Endothelial cell of umbilical vein (primary cell): Measurements from ENCODE around the gene MANBA. TPM values are rescaled to one million over a fixed set of nuclear protein-coding genes. Genes with fewer than 3 reads are reported as not detected.

Experiments
- BruUV-seq: library from RNA; stranded (reverse); fragments of 400-500 nt; replicated peaks from 2 replicates; lab custom pipeline; 2021; lab: Mats Ljungman, UMichigan
- CTCF ChIA-PET: fragments of 300-600, 350-600 bp; sonication (Branson Sonifier 250); formaldehyde crosslinking; loops from one replicate; lab custom pipeline; 2021; ENCODE audit warnings: antibody characterized with exemption, inconsistent platforms; lab: Charles Lee
- POLR2A ChIA-PET: fragments of 300-600, 350-600 bp; sonication (Branson Sonifier 250); formaldehyde crosslinking; loops from one replicate; lab custom pipeline; 2021; ENCODE audit warnings: antibody characterized with exemption, inconsistent platforms; lab: Charles Lee
- DNase-seq: peaks from one replicate; pipeline ENCODE4 v3.0.0-alpha.2; 2011; ENCODE audit warnings: low read depth, low spot score
- FAIRE-seq: peaks from 2 replicates; lab custom pipeline; 2011; peaks lifted over from hg19 to GRCh38; lab: Jason Lieb, UNC
- H2AFZ ChIP-seq: 2 replicates; pipeline ENCODE4 v1.6.0; 2012; ENCODE audit warnings: low read depth, low read length, control low read depth, inconsistent platforms
- H3K27ac ChIP-seq: 2 replicates; pipeline ENCODE4 v1.5.1; 2011; ENCODE audit warnings: low read depth, mild to moderate bottlenecking, control low read depth, low read length, moderate library complexity; ENCODE audit not compliant: insufficient read depth
- H3K27me3 ChIP-seq, 2 experiments: 2 replicates each; pipeline versions ENCODE4 v1.6.0 to v1.6.1; 2011; ENCODE audit warnings: low read length in 2 of 2, mixed read lengths in 1 of 2; ENCODE audit not compliant: control insufficient read depth in 2 of 2, insufficient read depth in 2 of 2
- H3K36me3 ChIP-seq, 2 experiments: 2 replicates in 1 of 2; 3 replicates in 1 of 2; pipeline ENCODE4 v1.5.1; 2011; ENCODE audit warnings: low read length in 2 of 2, mild to moderate bottlenecking in 1 of 2, moderate library complexity in 1 of 2; ENCODE audit not compliant: control insufficient read depth in 2 of 2, insufficient read depth in 2 of 2; ENCODE audit errors: extremely low read depth in 1 of 2
- H3K4me1 ChIP-seq: 3 replicates; pipeline ENCODE4 v1.5.1; 2011; ENCODE audit warnings: mild to moderate bottlenecking, low read length; ENCODE audit not compliant: control insufficient read depth, insufficient read depth; ENCODE audit errors: extremely low read depth
- H3K4me2 ChIP-seq: 2 replicates; pipeline ENCODE4 v1.6.1; 2011; ENCODE audit warnings: low read length, control low read depth, mixed read lengths; ENCODE audit not compliant: insufficient read depth
- H3K4me3 ChIP-seq, 3 experiments: fragments of 200-600 bp in 1 of 3; sonication (generic), shearing (Covaris generic) in 1 of 3; replicated peaks in 1 of 3; 2 replicates each; pipeline ENCODE4 v1.5.1; 2011 to 2016; ENCODE audit warnings: control low read depth in 3 of 3, low read length in 3 of 3, mild to moderate bottlenecking in 2 of 3, inconsistent platforms in 1 of 3, low read depth in 1 of 3, moderate library complexity in 1 of 3; ENCODE audit not compliant: insufficient read depth in 1 of 3
- H3K79me2 ChIP-seq: 2 replicates; pipeline ENCODE4 v1.6.0; 2012; ENCODE audit warnings: low read length, inconsistent platforms; ENCODE audit not compliant: control insufficient read depth, insufficient read depth
- H3K9ac ChIP-seq: replicated peaks from 2 replicates; pipeline ENCODE3; 2011; ENCODE audit warnings: low read length, control low read depth; ENCODE audit not compliant: insufficient read depth; ENCODE audit errors: extremely low read depth
- H3K9me1 ChIP-seq: replicated peaks from 3 replicates; pipeline ENCODE4 v1.6.0; 2011; ENCODE audit warnings: mild to moderate bottlenecking, low read length; ENCODE audit not compliant: control insufficient read depth, insufficient read depth; ENCODE audit errors: extremely low read depth
- H3K9me3 ChIP-seq: replicated peaks from 2 replicates; pipeline ENCODE4 v1.5.1; 2012; ENCODE audit warnings: low read length, inconsistent platforms; ENCODE audit not compliant: control insufficient read depth, insufficient read depth
- H4K20me1 ChIP-seq: replicated peaks from 2 replicates; pipeline ENCODE3; 2011; ENCODE audit warnings: mild to moderate bottlenecking, low read length; ENCODE audit not compliant: control insufficient read depth, insufficient read depth; ENCODE audit errors: extremely low read depth
- FOS ChIP-seq: IDR thresholded peaks from 2 replicates; pipeline ENCODE4 v1.6.1; 2011; ENCODE audit warnings: mild to moderate bottlenecking, low read length, moderate library complexity, borderline replicate concordance; ENCODE audit not compliant: insufficient read depth
- POLR2AphosphoS5 ChIP-seq: IDR thresholded peaks from 2 replicates; pipeline ENCODE4 v1.6.1; 2012; ENCODE audit warnings: low read depth, mild to moderate bottlenecking, control low read depth, low read length, moderate library complexity; ENCODE audit not compliant: insufficient read depth
- dilution Hi-C: fragments of 300-500 bp; cut with MboI; formaldehyde crosslinking; loops from one replicate; pipeline ENCODE4 v1.15.0; 2019; ENCODE audit warnings: low sequenced_read_pairs; ENCODE audit not compliant: extremely low pct_ligation_motif_present
- intact Hi-C: fragments of 100-400 bp; cut with micrococcal nuclease; formaldehyde crosslinking; loops from one replicate; pipeline ENCODE4 v1.10.0; 2022
- polyA plus RNA-seq, 4 experiments: library from polyadenylated mRNA; depleted of rRNA in 3 of 4; stranded (reverse) in 3 of 4; unstranded in 1 of 4; fragments of >200 nt; gene quantifications; 2 replicates each; pipeline versions ENCODE4 v1.2.1 to v1.2.3, GENCODE V29; 2011 to 2012; ENCODE audit warnings: missing spikeins in 1 of 4
- total RNA-seq: library from RNA; stranded (reverse); gene quantifications from 2 replicates; pipeline ENCODE4 v1.2.3, GENCODE V29; 2021

The MANBA gene
- total and polyA plus RNA-seq, 2 donors (not counting 3 experiments of a cell fraction or from before 2014, with no cell fraction given) = 5.6 to 7.7 TPM

- no peak overlapping the region for H3K27ac ChIP-seq
- no peak overlapping the region for H3K4me2 ChIP-seq
- no TSS peak for BruUV-seq
- intact Hi-C loops = no loop called here
- H4K20me1 ChIP-seq = no peaks in the 10 kb centered on the region
- no peak for TF ChIP-seq POLR2AphosphoS5
- no peak for DNase-seq
- FAIRE-seq = no peak
- no peaks in the 10 kb centered on the region for H3K4me1 ChIP-seq
- H3K9me3 ChIP-seq = no peaks in the 10 kb centered on the region
- H2AFZ ChIP-seq = no peak overlapping the region
- ChIA-PET CTCF (no interaction called here), POLR2A (no interaction called here)
- H3K79me2 ChIP-seq = no peaks in the 10 kb centered on the region
- H3K9me1 ChIP-seq = no peaks in the 10 kb centered on the region
- no peaks in the 10 kb centered on the region for H3K36me3 ChIP-seq
- H3K4me3 ChIP-seq = no peak overlapping the region
- H3K27me3 ChIP-seq = no peaks in the 10 kb centered on the region
- H3K9ac ChIP-seq = no peak overlapping the region
- dilution Hi-C loops = no loop called here
These were observed 75.0 kb downstream of the MANBA start for GRCh38 chr4:102685768-102686167.

- Histone ChIP-seq H3K79me2 (no peaks in the 10 kb centered on the region), H3K27me3 (no peaks in the 10 kb centered on the region), H3K4me2 (no peak overlapping the region), H4K20me1 (no peaks in the 10 kb centered on the region), H2AFZ (no peak overlapping the region), H3K4me1 (no peaks in the 10 kb centered on the region), H3K9me1 (no peaks in the 10 kb centered on the region), H3K9ac (no peak overlapping the region), H3K9me3 (no peaks in the 10 kb centered on the region), H3K36me3 (no peaks in the 10 kb centered on the region), H3K27ac (no peak overlapping the region), H3K4me3 (no peak overlapping the region)
- no peak for DNase-seq
- TF ChIP-seq FOS = peak; percentile 29
- TF ChIP-seq POLR2AphosphoS5 = no peak
- dilution Hi-C loops = no loop called here
- ChIA-PET POLR2A (no interaction called here), CTCF (interaction anchor here (0.8 kb wide), 1 partner anchor 25 kb away, joined by 3 read pairs; no protein-coding TSS in a partner anchor)
- BruUV-seq = no TSS peak
- intact Hi-C loops = no loop called here
- FAIRE-seq = no peak
These were observed 76.1 kb downstream of the MANBA start for GRCh38 chr4:102684610-102685052.
